Stomach (tissue), 9 donors: ENCODE results near the gene SPAG16. TPM values are rescaled to one million over a fixed set of nuclear protein-coding genes. Genes with fewer than 3 reads are reported as not detected.

Experiments
- DNase-seq, 2 donors: peaks; one replicate each; pipeline versions ENCODE4 v3.0.0 to v3.0.0-alpha.2; 2013 to 2019
- H3K27ac ChIP-seq, 5 donors: fragments of 200-600 bp in 4 of 5; sonication (generic) in 4 of 5; one replicate each; pipeline ENCODE4 v1.5.1; 2013 to 2019; ENCODE audit warnings: mild to moderate bottlenecking in 1 of 5, moderate library complexity in 1 of 5
- H3K27me3 ChIP-seq, 3 donors: fragments of 200-600 bp; sonication (generic); one replicate each; pipeline ENCODE4 v1.5.1; 2017 to 2019; ENCODE audit warnings: mixed run types in 1 of 3
- H3K36me3 ChIP-seq, 4 donors: fragments of 200-600 bp; sonication (generic); 1 replicate in 3 of 4; 2 replicates in 1 of 4; pipeline ENCODE4 v1.5.1; 2016 to 2019
- H3K4me1 ChIP-seq, 4 donors: fragments of 200-600 bp; sonication (generic); one replicate each; pipeline ENCODE4 v1.5.1; 2016 to 2019
- H3K4me3 ChIP-seq, 4 donors: fragments of 200-600 bp; sonication (generic) in 3 of 4; one replicate each; pipeline ENCODE4 v1.5.1; 2016 to 2019; ENCODE audit warnings: mild to moderate bottlenecking in 1 of 4
- H3K9me3 ChIP-seq, 4 donors: fragments of 200-600 bp; sonication (generic); one replicate each; pipeline ENCODE4 v1.5.1; 2016 to 2019
- CTCF ChIP-seq, 7 experiments: fragments of 450-650 bp in 4 of 7; fragments of 200-600 bp in 3 of 7; sonication (generic) in 3 of 7; IDR thresholded peaks; one replicate each; pipeline ENCODE4 v1.5.1; 2016 to 2019; ENCODE audit warnings: antibody characterized with exemption in 7 of 7, control low read depth in 2 of 7, mild to moderate bottlenecking in 1 of 7
- EP300 ChIP-seq: sonication (generic); formaldehyde crosslinking; IDR thresholded peaks from one replicate; pipeline ENCODE4 v1.6.1; 2017; ENCODE audit warnings: antibody characterized with exemption
- POLR2A ChIP-seq, 4 donors: fragments of 450-650 bp; IDR thresholded peaks; one replicate each; pipeline ENCODE4 v1.6.1; 2016; ENCODE audit warnings: antibody characterized with exemption in 4 of 4, control low read depth in 2 of 4, mild to moderate bottlenecking in 1 of 4, moderate library complexity in 1 of 4
- POLR2AphosphoS5 ChIP-seq, 3 donors: sonication (generic); formaldehyde crosslinking; IDR thresholded peaks; one replicate each; pipeline ENCODE4 v1.6.1; 2016; ENCODE audit warnings: antibody characterized with exemption in 3 of 3
- WGBS, 5 donors: extraction: QIAGEN DNeasy Blood & Tissue Kit in 3 of 5; methylation state at CpG; one replicate each; pipeline versions ENCODE4 v1.1.5 to v1.1.7; 2013 to 2018; 5-methylcytosine and 5-hydroxymethylcytosine counted together
- intact Hi-C: fragments of 100-400 bp; cut with DNase I; formaldehyde crosslinking; loops from one replicate; pipeline ENCODE4 v1.15.1; 2023; ENCODE audit warnings: low total_unique reads
- polyA plus RNA-seq, 3 donors: library from polyadenylated mRNA; stranded (reverse); fragments of 200-250 nt; gene quantifications; one replicate each; pipeline ENCODE4 v1.2.3, GENCODE V29; 2013
- total RNA-seq, 5 donors: library from RNA; depleted of rRNA; stranded (reverse); fragments of >200 nt; gene quantifications; one replicate each; pipeline versions ENCODE4 v1.1.0 to v1.2.3, GENCODE V29; 2014 to 2016
- donor health status: healthy with polysubstance abuse.
- donor health status: Bipolar disorder and iron deficiency.
- donor health status: healthy.

The SPAG16 gene
- total and polyA plus RNA-seq, 8 donors, result 16.0 to 137 (median 34.4) TPM

- DNase-seq, result no peak
- intact Hi-C loops, result no loop called here
- no peak overlapping the region for H3K27ac ChIP-seq
- H3K36me3 ChIP-seq, result no peaks in the 10 kb centered on the region
- TF ChIP-seq CTCF (IDR thresholded peaks at IDR 0.05) (no peak), POLR2A (IDR thresholded peaks at IDR 0.05) (no peak), EP300 (no peak), POLR2AphosphoS5 (IDR thresholded peaks at IDR 0.05) (no peak)
- H3K9me3 ChIP-seq, result no peaks in the 10 kb centered on the region
- WGBS, 5 donors, result 61 to 77% (median 66%) methylated on average over 1 of the region's 1 CpG
- no peak overlapping the region for H3K4me3 ChIP-seq
- H3K27me3 ChIP-seq, result no peaks in the 10 kb centered on the region
- no peaks in the 10 kb centered on the region for H3K4me1 ChIP-seq
These were observed 479.1 kb downstream of the SPAG16 start for GRCh38 chr2:213763354-213763753.

- no peaks in the 10 kb centered on the region for H3K27me3 ChIP-seq
- H3K4me3 ChIP-seq, result no peak overlapping the region
- no peaks in the 10 kb centered on the region for H3K4me1 ChIP-seq
- no peak for DNase-seq
- intact Hi-C loops, result no loop called here
- no peaks in the 10 kb centered on the region for H3K36me3 ChIP-seq
- no peaks in the 10 kb centered on the region for H3K9me3 ChIP-seq
- H3K27ac ChIP-seq, result no peak overlapping the region
- no peak for TF ChIP-seq POLR2A (IDR thresholded peaks at IDR 0.05)
- TF ChIP-seq POLR2AphosphoS5 (IDR thresholded peaks at IDR 0.05), result no peak
- TF ChIP-seq EP300, result no peak
- no peak for TF ChIP-seq CTCF (IDR thresholded peaks at IDR 0.05)
- 16 to 30% (median 26%) methylated on average over 1 of the region's 1 CpG for WGBS, 5 donors
These were observed 479.7 kb downstream of the SPAG16 start for GRCh38 chr2:213763963-213764362.

- Histone ChIP-seq H3K36me3 (no peaks in the 10 kb centered on the region), H3K9me3 (no peaks in the 10 kb centered on the region), H3K27me3 (no peaks in the 10 kb centered on the region), H3K27ac (no peak overlapping the region), H3K4me1 (no peaks in the 10 kb centered on the region), H3K4me3 (no peak overlapping the region)
- no peak for DNase-seq
- WGBS, 5 donors, result 86 to 93% (median 92%) methylated on average over 10 of the region's 10 CpGs
- intact Hi-C loops, result no loop called here
- no peak for TF ChIP-seq POLR2AphosphoS5 (IDR thresholded peaks at IDR 0.05)
- no peak for TF ChIP-seq EP300
- TF ChIP-seq CTCF (IDR thresholded peaks at IDR 0.05), result no peak
- no peak for TF ChIP-seq POLR2A (IDR thresholded peaks at IDR 0.05)
These were observed 480.6 kb downstream of the SPAG16 start for GRCh38 chr2:213764849-213765248.

- no peaks in the 10 kb centered on the region for H3K27me3 ChIP-seq
- 83 to 95% (median 90%) methylated on average over 1 of the region's 1 CpG for WGBS, 5 donors
- TF ChIP-seq EP300, result no peak
- TF ChIP-seq CTCF (IDR thresholded peaks at IDR 0.05), result no peak
- no peak overlapping the region for H3K27ac ChIP-seq
- H3K36me3 ChIP-seq, result no peaks in the 10 kb centered on the region
- intact Hi-C loops, result no loop called here
- H3K4me1 ChIP-seq, result no peaks in the 10 kb centered on the region
- no peaks in the 10 kb centered on the region for H3K9me3 ChIP-seq
- no peak overlapping the region for H3K4me3 ChIP-seq
- DNase-seq, result no peak
These were observed 481.8 kb downstream of the SPAG16 start for GRCh38 chr2:213766062-213766461.
